Stimulated activated CD4-positive, alpha-beta T cell treated with anti-CD3 and anti-CD28 coated beads, TNF-alpha, amount 100 ng/mL, for 1 hour (primary cell): ENCODE measurements around the gene ACTRT2.

ENCODE experiments used
- DNase-seq, 3 donors: peaks; one replicate each; pipeline ENCODE4 v3.0.0-alpha.2; 2020; ENCODE audit warnings: low read depth in 3 of 3, low spot score in 1 of 3

The ACTRT2 gene

DNA sequence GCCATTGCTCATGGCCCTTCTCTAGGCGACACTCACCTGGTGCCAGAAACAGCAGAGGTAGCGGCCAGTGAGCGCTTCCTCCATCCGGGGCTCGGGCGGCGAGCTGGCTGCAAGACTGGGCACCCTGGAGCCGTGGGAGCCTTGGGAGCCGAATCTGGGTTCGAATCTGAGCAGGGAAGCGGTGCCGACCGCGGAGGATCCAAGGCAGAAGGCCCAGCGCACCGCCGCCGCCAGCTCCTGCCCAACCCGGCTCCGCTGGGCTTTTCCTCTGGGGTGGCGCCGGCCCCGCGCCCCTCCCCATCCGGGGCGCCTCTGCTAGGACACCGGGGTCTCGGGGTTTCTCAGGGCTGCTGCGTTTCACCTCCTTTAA lies 46.0 kb downstream of the ACTRT2 start:
- no peak for DNase-seq

DNA sequence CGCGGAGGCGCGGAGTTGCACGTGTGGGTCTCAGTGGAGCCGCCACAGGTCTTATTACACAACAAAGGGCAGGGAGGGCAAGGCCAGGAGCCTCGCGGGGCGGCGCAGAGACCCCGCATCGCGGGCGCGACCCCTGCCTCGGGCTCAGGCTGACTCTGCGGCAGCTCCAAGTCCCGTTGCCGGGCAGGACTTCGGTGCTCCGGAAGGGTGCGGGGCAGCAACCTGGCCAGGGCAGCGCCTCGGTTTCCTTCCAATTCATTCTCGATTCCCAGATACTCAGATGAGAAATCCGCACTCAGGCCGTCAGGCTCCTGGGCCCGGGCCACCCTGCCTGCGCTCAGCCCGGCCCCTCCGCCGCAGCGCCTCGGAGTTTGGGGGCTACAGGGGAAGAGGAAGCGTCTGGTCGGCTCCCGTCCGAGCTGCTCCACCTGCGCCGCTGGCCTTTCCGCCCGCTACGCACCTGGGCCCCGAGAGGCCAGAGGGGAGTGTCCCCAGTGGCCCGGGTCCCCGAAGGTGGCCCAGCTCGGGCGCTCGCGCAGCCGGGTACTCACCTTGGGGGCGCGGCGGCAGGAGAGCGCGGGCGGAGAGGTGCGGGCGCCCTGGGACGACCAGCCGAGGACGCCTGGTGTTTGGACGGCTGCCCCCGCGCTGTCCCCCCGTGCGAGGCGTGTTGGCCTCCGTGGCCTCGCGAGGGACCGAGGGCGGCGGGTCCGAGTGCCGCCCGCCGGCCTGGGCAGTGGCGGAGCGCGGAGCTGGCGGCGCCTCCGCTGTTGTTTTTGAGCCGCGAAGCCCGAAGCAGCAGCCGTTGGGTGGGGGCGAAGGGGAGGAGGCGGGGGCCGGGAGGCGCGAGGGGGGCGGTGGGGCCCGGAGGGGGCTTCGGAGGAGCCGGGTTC lies 46.6 kb downstream of the ACTRT2 start:
- no peak for DNase-seq

DNA sequence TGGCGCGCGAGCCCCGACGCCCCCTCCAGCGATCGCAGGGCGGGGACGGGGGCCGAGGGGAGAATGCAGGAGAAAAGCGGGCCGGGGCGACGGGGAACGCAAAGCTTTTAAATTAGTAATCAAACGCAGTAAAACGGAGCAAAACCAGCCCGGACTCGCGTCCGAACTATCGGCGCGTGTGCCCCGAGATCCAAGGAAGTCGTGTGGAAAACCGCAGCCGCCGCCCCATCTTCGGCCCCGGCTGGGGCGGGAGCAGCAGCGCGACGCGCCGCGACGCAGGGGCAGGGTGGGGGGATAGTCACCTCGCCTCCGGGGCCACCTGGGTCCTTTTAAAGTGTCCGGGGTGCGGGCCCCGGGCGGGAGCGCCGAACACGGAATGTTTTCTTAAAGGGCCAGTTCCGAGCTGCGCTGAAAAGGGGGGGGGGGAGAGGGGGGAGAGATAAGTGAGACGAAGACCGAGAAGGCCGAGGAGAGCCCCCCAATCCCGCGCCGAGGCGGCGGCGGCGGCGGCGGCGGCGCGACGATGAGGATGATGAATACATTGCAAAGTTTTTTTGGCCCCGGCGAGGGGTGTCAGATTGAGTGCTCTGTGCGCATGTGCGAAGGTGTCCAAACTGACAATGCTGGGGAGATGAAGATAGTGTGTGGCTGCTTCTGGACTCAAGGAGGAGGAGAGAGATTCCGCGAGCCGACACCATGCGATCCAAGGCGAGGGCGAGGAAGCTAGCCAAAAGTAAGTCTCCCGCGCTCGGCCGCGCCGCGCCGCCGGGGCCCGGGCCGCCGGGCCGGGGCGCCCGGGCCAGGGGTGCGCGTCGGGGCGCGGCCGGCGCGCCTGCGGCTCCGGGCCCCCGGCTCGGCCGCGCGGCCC lies 47.5 kb downstream of the ACTRT2 start, which contains the start of gene PRDM16:
PRDM16 (plus strand) TSS at position 640 of the 868 bp plus-strand sequence; CDS start at position 697, 57 bp downstream.
- no peak for DNase-seq

DNA sequence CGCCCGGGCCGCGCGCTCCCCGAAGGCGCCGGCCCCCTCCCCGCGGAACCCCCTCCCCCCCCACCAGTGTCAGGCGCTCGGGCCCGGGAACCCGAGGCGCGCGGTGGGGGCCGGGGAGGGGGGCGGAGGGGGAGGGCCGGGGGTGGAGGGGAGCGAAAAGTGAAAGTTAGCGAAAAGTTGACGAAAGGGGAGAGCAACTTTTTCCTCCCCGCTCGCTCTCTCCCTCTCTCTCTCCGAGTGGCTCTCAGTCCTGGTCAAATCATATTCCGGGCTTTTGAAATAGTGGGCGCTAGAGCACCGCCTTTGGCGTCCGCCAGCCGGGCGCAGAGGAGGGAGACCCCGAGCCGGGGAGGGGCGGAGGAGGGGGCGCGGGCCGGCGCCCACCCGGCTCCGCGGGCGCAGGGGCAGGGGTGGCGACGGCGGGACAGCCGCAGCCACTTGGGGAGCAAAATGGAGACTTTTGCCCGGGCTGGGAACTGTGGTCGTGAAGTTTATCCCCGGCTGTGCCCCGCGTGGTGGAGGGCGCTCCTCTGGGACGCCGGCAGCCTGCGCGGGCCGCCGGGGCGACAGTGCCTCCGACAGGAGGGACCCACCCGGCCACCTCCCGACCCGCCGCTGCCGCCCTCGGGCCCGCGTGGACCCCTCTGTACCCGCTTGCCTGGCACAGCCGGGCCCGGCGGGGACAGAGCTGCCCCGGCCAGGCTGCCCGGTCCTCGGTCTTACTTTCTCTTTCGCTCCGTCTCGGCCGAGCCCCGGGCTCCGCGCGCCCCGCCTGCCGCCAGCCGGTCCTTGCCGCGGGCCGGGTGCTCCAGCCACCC lies 48.4 kb downstream of the ACTRT2 start:
- no peak for DNase-seq

DNA sequence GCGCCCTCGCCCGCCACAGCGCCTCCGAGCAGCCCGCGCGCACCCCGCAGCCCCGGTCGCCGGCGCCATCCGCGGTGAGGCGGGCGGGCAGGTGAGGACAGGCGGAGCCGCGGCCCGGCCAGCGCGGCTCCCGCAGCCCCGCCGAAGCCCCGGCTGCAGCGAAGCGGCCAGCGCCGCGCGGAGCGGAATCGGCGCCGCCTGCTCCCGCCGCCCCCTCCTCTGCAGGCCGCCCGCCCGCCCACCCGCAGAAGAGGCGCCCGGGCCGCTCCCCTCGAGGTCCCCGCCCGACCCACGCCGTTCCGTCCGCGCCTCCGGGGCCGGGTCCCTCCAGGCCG lies 49.0 kb downstream of the ACTRT2 start:
- no peak for DNase-seq

DNA sequence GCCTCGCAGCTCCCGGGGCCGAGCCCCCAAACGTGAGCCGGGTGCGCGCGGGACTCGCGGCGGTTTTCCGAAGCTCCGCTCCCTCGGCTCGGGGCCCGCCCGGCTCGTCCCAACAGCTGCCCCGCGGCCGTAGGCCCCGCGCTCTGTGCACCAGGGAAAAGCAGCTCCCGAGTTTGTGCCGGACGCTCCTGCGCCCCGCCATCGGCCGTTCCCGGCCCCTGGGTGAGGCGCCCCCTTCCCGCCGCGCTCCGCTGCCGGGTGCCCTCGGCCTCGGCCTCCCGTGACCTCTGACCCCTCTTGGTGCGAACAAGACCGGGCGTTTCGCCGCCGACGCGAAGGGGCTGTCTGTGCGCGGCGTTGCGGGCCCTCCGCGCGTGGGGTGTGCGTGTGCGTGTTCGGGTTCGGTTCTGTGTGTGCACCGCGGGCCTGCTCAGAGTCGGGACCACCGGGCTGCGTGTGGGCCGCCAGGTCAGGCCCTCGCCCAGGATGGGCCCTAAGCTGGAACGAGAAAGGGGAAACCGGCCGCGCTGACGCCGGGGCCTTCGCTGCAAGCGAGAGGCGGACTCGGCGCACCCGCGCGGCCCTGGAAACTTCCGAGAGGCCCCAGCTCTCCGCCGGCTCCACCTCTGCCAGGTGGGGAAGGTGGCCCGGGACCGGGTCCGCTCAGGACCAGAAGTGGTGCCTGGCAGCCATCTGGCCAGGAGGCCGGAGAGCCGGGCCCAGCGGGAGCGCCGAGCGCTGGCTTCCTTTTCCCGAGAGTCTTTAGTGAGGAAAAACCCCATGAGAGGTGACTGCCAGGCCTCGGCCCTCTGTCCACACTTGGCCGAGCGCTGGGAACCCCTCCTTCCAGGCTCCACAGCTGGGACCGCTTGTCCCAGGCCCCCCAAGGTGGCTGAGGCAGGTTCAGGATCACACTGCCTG lies 49.6 kb downstream of the ACTRT2 start:
- DNase-seq: no peak

DNA sequence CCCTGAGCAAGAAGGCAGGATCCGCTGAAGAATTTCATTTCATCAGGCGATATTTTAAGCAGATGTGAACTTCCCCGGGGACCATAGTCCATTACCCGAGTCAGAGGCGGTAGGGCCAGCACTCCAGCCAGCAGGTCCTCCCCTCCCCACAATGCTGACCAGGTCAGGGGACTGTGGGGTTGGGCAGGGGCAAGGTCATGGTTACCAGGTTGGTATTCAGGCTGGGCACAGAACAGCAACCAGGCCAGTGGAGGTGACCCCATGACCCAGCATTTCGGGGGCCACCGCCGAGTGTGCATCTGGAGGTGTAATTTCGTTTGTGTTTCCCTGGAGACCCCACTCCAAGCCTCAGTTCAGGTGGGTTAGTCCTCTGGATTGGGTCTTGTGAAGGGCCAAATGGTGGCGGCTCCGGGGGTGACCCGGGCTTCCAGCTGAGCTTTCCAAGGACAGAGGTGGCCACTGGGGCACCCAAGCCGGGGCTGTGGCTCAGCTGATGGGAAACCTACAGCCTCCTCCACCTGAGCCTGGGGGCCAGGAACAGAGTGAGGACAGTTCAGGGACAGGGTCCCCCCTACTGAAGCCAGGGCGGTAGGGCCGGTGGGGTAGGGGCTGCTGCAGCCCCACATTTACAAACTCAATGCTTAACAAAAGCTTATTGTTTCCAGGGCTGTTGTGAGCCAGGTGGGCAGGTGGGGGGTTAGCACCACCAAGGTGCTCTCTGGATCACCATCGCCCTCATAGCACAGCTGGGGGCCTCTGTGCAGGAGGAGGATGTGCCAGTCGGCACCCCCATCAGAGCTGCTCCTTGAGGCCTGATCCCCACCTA lies 50.5 kb downstream of the ACTRT2 start:
- no peak for DNase-seq
